AG04449 (cell line): ENCODE results near the gene TMEM92.

Experiments used
- CTCF ChIA-PET: fragments of 350-600 bp; formaldehyde crosslinking; extraction: SDS; loops from one replicate; lab custom pipeline; 2021; ENCODE audit warnings: antibody characterized with exemption; lab: Yijun Ruan, JAX
- POLR2A ChIA-PET: fragments of 400-600, 350-600 bp; formaldehyde crosslinking; extraction: SDS; loops from one replicate; lab custom pipeline; 2020; ENCODE audit warnings: antibody characterized with exemption, inconsistent platforms; lab: Yijun Ruan, JAX
- DNase-seq: peaks from one replicate; pipeline ENCODE4 v3.0.0-alpha.2; 2010; ENCODE audit warnings: low read depth, low spot score
- H3K4me3 ChIP-seq: 2 replicates; pipeline ENCODE4 v1.5.1; 2011; ENCODE audit warnings: low read depth, mild to moderate bottlenecking, control low read depth, low read length
- TF ChIP-seq, protein P1 (sequence below): IDR thresholded peaks from one replicate; pipeline ENCODE4 v1.5.1; 2011; ENCODE audit warnings: mild to moderate bottlenecking, moderate library complexity, low read length, control low read depth, inconsistent platforms; ENCODE audit not compliant: insufficient read depth; ENCODE audit errors: missing control alignments

Gene TMEM92

GRCh38 chr17:50288306-50288705 lies 14.0 kb downstream of the TMEM92 start:
- peak overlapping the region; percentile 21 for H3K4me3 ChIP-seq
- POLR2A ChIA-PET: interaction anchor here (1.7 to 4.4 kb wide), 8 partner anchors 15 to 111 kb away, joined by 4 to 48 read pairs (median 26); partner anchors contain the start of gene COL1A1
- no peak for DNase-seq
- TF ChIP-seq, protein P1, sequence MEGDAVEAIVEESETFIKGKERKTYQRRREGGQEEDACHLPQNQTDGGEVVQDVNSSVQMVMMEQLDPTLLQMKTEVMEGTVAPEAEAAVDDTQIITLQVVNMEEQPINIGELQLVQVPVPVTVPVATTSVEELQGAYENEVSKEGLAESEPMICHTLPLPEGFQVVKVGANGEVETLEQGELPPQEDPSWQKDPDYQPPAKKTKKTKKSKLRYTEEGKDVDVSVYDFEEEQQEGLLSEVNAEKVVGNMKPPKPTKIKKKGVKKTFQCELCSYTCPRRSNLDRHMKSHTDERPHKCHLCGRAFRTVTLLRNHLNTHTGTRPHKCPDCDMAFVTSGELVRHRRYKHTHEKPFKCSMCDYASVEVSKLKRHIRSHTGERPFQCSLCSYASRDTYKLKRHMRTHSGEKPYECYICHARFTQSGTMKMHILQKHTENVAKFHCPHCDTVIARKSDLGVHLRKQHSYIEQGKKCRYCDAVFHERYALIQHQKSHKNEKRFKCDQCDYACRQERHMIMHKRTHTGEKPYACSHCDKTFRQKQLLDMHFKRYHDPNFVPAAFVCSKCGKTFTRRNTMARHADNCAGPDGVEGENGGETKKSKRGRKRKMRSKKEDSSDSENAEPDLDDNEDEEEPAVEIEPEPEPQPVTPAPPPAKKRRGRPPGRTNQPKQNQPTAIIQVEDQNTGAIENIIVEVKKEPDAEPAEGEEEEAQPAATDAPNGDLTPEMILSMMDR: no peak
- CTCF ChIA-PET: interaction anchor here (1.6 to 17.1 kb wide), 8 partner anchors 9 to 196 kb away, joined by 4 to 455 read pairs (median 140); partner anchors contain the start of genes PDK2, SGCA and TMEM92

DNA sequence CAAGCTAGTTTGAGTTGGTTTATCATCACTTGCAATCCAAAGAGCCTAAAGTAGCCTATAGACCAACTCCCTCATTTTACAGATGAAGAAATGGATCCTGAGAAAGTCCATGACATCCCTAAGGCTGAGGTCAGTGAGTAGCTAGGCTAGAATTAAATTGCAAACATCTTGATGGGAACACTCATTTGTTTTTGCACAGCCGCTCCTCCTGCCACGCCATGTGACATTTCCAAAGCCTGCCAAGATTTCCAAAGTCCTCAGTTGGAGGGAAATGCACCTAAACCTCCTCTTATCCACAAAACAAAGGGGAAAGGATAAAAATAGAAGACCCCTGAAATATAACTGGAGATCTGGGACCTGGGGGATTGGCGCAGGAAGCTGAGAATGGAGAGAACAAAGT lies 15.0 kb downstream of the TMEM92 start:
- H3K4me3 ChIP-seq: peak overlapping the region; percentile 52
- TF ChIP-seq, protein P1: no peak
- ChIA-PET CTCF (interaction anchor here (1.0 to 17.1 kb wide), 13 partner anchors 8 to 197 kb away, joined by 3 to 455 read pairs (median 26); partner anchors contain the start of genes COL1A1, PDK2, PPP1R9B and SGCA), POLR2A (interaction anchor here (0.6 to 4.5 kb wide), 20 partner anchors 10 to 196 kb away, joined by 3 to 48 read pairs (median 6); partner anchors contain the start of gene COL1A1)
- DNase-seq: no peak

DNA sequence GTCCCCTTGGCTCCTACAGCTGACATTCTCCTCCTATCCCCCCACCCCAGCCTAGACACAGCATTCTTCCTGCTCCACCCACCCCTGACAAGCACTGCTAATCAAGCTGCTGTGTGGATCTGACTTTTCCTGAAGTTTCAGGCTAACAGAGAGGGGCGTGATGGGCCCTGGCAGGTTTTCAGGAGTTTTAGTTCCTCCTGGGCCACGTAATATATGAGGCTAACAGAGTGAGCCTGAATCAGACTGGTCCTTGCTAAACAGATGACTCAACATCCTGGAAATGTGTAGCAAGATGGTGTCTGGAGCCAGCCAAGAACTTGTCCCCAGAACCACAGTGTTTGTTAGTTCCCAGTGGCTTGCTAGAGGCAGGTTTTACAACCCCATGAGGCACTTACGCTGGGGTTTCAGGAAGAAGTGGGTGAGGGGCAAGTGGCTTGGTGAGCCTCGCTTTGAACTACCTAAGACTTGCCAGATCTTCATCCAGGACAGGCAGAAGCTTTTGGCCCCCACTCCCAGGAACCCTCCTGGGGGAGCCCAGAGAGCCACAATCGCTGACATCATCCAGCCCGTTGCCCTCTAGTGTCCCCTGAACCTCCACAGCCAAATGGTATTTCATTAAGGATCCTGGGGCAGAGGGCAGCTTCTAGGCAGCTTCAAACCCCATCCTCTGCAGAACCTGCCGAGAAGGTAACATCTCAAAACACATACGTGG lies 15.9 kb downstream of the TMEM92 start:
- ChIA-PET POLR2A (interaction anchor here (0.6 to 4.5 kb wide), 17 partner anchors 11 to 121 kb away, joined by 3 to 48 read pairs (median 9); partner anchors contain the start of gene COL1A1), CTCF (interaction anchor here (1.0 to 17.1 kb wide), 12 partner anchors 7 to 198 kb away, joined by 4 to 455 read pairs (median 34); partner anchors contain the start of genes COL1A1, PDK2, PPP1R9B and SGCA)
- TF ChIP-seq, protein P1: no peak
- peak overlapping the region; percentile 52 for H3K4me3 ChIP-seq
- peak; percentile 96 for DNase-seq

DNA sequence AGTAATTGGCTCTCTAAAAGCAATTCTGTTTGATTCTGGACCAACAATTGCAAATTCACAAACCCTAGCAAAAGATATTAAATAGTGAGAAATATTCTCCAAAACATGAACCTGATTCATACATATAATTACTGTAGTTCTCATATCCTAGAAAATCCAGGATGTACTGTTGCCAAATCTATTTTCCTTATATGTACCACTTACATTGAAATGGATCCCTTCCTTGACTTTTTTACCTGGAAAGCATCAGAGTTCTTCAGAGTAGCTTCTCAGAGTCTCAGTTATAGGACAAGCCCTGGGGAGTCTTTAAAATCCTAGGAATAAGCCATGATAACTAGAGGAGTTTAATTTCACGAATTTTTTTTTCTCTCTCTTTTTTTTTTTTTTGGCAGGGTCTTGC lies 16.7 kb downstream of the TMEM92 start:
- TF ChIP-seq, protein P1: no peak
- ChIA-PET POLR2A (interaction anchor here (1.7 to 4.5 kb wide), 9 partner anchors 81 to 119 kb away, joined by 8 to 48 read pairs (median 21); partner anchors contain the start of gene COL1A1), CTCF (interaction anchor here (0.8 to 17.1 kb wide), 12 partner anchors 10 to 198 kb away, joined by 3 to 455 read pairs (median 60); partner anchors contain the start of genes PDK2, PPP1R9B, SGCA and TMEM92)
- H3K4me3 ChIP-seq: no peak overlapping the region
- no peak for DNase-seq

DNA sequence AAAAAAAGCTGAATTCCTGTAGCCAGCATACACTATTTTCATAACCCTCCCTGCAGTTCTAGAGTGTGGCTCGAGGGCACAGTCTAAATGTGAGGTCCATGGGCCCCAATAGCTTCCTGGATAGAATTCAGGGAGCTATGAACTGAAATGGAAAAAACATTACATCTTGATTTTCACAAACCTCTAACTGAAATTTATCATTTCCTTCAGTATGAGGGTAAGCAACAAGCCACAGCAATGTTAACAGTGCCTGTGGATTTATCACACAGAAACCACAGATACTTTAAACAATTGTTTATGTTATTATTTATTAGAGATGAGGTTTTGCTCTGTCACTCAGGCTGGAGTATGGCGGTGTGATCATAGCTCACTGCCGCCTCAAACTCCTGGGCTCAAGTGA lies 18.2 kb downstream of the TMEM92 start:
- CTCF ChIA-PET: interaction anchor here (1.0 to 17.1 kb wide), 12 partner anchors 8 to 200 kb away, joined by 3 to 455 read pairs (median 60); partner anchors contain the start of genes PDK2, PPP1R9B, SGCA and TMEM92
- H3K4me3 ChIP-seq: no peak overlapping the region
- DNase-seq: no peak
- TF ChIP-seq, protein P1: no peak
- POLR2A ChIA-PET: interaction anchor here (0.9 to 4.5 kb wide), 12 partner anchors 82 to 199 kb away, joined by 3 to 31 read pairs (median 5); partner anchors contain the start of gene COL1A1
